Panc1 (cell line): ENCODE measurements around the gene UPF2. TPM values are rescaled to one million over a fixed set of nuclear protein-coding genes. Genes with fewer than 3 reads are reported as not detected.

Source experiments
- ATAC-seq: fragments of 200-7000 bp; cut with Tn5 transposase; 2 replicates; pipeline ENCODE4 v1.9.1; 2020; ENCODE audit warnings: mild to moderate bottlenecking, moderate library complexity
- BruUV-seq: library from RNA; stranded (reverse); fragments of 400-500 nt; replicated peaks from 2 replicates; lab custom pipeline; 2021; lab: Mats Ljungman, UMichigan
- CTCF ChIA-PET: fragments of 300-600 bp; sonication (Branson Sonifier 250); formaldehyde crosslinking; loops from one replicate; lab custom pipeline; 2022; ENCODE audit warnings: antibody characterized with exemption; lab: Charles Lee
- POLR2A ChIA-PET: fragments of 300-600 bp; sonication (Branson Sonifier 250); formaldehyde crosslinking; loops from one replicate; lab custom pipeline; 2022; ENCODE audit warnings: antibody characterized with exemption; lab: Charles Lee
- DNase-seq: peaks from one replicate; pipeline ENCODE4 v3.0.0-alpha.2; 2010; ENCODE audit warnings: low read depth, low spot score
- H3K27ac ChIP-seq: 2 replicates; pipeline ENCODE4 v1.5.1; 2011; ENCODE audit warnings: mild to moderate bottlenecking, low read length, inconsistent platforms
- H3K27me3 ChIP-seq: fragments of 200-500 bp; sonication (Bioruptor generic); 2 replicates; pipeline ENCODE4 v1.6.0; 2014; ENCODE audit warnings: low read length, inconsistent platforms; ENCODE audit not compliant: control insufficient read depth, insufficient read depth
- H3K36me3 ChIP-seq: fragments of 200-500 bp; sonication (Bioruptor generic); 2 replicates; pipeline ENCODE4 v1.5.1; 2014; ENCODE audit warnings: inconsistent platforms, mild to moderate bottlenecking, low read length, moderate library complexity; ENCODE audit not compliant: control insufficient read depth, insufficient read depth
- H3K4me1 ChIP-seq: 2 replicates; pipeline ENCODE4 v1.5.1; 2011; ENCODE audit warnings: inconsistent platforms, mild to moderate bottlenecking, low read length, moderate library complexity; ENCODE audit not compliant: control insufficient read depth, insufficient read depth
- H3K4me3 ChIP-seq, 2 experiments: 2 replicates each; pipeline ENCODE4 v1.5.1; 2011 to 2012; ENCODE audit warnings: low read depth in 2 of 2, low read length in 2 of 2, mild to moderate bottlenecking in 2 of 2, inconsistent platforms in 1 of 2, moderate library complexity in 1 of 2
- H3K9me3 ChIP-seq: fragments of 200-500 bp; sonication (Bioruptor generic); 2 replicates; pipeline ENCODE4 v1.5.1; 2014; ENCODE audit warnings: low read depth, mild to moderate bottlenecking, inconsistent platforms, low read length, moderate library complexity; ENCODE audit not compliant: control insufficient read depth, insufficient read depth
- CTCF ChIP-seq: fragments of 450-650 bp; IDR thresholded peaks from 2 replicates; pipeline ENCODE4 v1.5.1; 2017; ENCODE audit warnings: mild to moderate bottlenecking
- POLR2AphosphoS5 ChIP-seq: IDR thresholded peaks from 2 replicates; pipeline ENCODE4 v1.6.1; 2012; ENCODE audit warnings: mild to moderate bottlenecking, low read depth, low read length, moderate library complexity
- REST ChIP-seq, 2 experiments: IDR thresholded peaks; 2 replicates each; pipeline ENCODE4 v1.6.1; 2011 to 2012; ENCODE audit warnings: low read depth in 2 of 2, control low read depth in 1 of 2, low read length in 1 of 2, mild to moderate bottlenecking in 1 of 2, moderate library complexity in 1 of 2; ENCODE audit not compliant: insufficient read depth in 1 of 2
- SIN3A ChIP-seq: IDR thresholded peaks from 2 replicates; pipeline ENCODE4 v1.6.1; 2012; ENCODE audit warnings: low read depth, mild to moderate bottlenecking, low read length, moderate library complexity, borderline replicate concordance; ENCODE audit not compliant: insufficient read depth
- TCF7L2 ChIP-seq: IDR thresholded peaks from 2 replicates; pipeline ENCODE4 v1.6.1; 2011; ENCODE audit warnings: mild to moderate bottlenecking, low read depth, low read length, inconsistent platforms
- in situ Hi-C: cut with HindIII; loops from 2 replicates; pipeline ENCODE4 v1.10.0; 2016; ENCODE audit warnings: low sequenced_read_pairs, low pct_unique_long_range_greater_than_20kb
- intact Hi-C: fragments of 100-400 bp; cut with micrococcal nuclease; formaldehyde crosslinking; loops from one replicate; pipeline ENCODE4 v1.10.0; 2022; ENCODE audit not compliant: unreplicated experiment
- total RNA-seq: library from RNA; stranded (reverse); gene quantifications from one replicate; pipeline ENCODE4 v1.2.1, GENCODE V29; 2021; ENCODE audit not compliant: unreplicated experiment

Gene UPF2
- total RNA-seq, 1 experiment from 2014 or later, result 19.1 TPM

GRCh38 chr10:11874568-11875493 lies 167.8 kb downstream of the UPF2 start:
- in situ Hi-C loops, result no loop called here
- Histone ChIP-seq H3K27ac (no peak overlapping the region), H3K4me1 (peaks cover 5% of the 10 kb centered on the region), H3K36me3 (no peaks in the 10 kb centered on the region), H3K27me3 (no peaks in the 10 kb centered on the region), H3K4me3 (no peak overlapping the region), H3K9me3 (no peaks in the 10 kb centered on the region)
- BruUV-seq, result no TSS peak
- intact Hi-C loops, result no loop called here
- no peak for DNase-seq
- POLR2A ChIA-PET, result no interaction called here
- CTCF ChIA-PET, result no interaction called here
- ATAC-seq, result 0 out of 2 replicates have a peak, but pooled peaks have one; percentile 14
- TF ChIP-seq SIN3A (no peak), POLR2AphosphoS5 (no peak), REST (IDR thresholded peaks at IDR 0.05; ENCODE audit: insufficient read depth in 1 of 2, low read depth in 2 of 2, low read length in 1 of 2) (no peak), TCF7L2 (no peak), CTCF (no peak)

- H3K27me3 ChIP-seq, result no peaks in the 10 kb centered on the region
- in situ Hi-C loops (no loop called here), intact Hi-C loops (no loop called here)
- no TSS peak for BruUV-seq
- H3K9me3 ChIP-seq, result no peaks in the 10 kb centered on the region
- ChIA-PET POLR2A (no interaction called here), CTCF (no interaction called here)
- no peak overlapping the region for H3K4me3 ChIP-seq
- DNase-seq (no peak), ATAC-seq (no peak)
- no peaks in the 10 kb centered on the region for H3K36me3 ChIP-seq
- H3K4me1 ChIP-seq, result peaks cover 5% of the 10 kb centered on the region
- H3K27ac ChIP-seq, result no peak overlapping the region
- no peak for TF ChIP-seq POLR2AphosphoS5
- TF ChIP-seq REST (IDR thresholded peaks at IDR 0.05; ENCODE audit: insufficient read depth in 1 of 2, low read depth in 2 of 2, low read length in 1 of 2), result no peak
- TF ChIP-seq SIN3A, result no peak
- no peak for TF ChIP-seq TCF7L2
- TF ChIP-seq CTCF, result no peak
Observed at GRCh38 chr10:11871466-11871865, 171.1 kb downstream of the UPF2 start.
